ENCODE results near the gene KIF5A.
"Not testable (repeated sequence)": the region's sequence is repeated elsewhere in the genome, so short reads cannot be mapped to it uniquely, and the experiment has no call there.

GRCh38 chr12:57502311-57502969 is 47.4 kb upstream of the KIF5A start:
- TF ChIP-seq, protein P1, sequence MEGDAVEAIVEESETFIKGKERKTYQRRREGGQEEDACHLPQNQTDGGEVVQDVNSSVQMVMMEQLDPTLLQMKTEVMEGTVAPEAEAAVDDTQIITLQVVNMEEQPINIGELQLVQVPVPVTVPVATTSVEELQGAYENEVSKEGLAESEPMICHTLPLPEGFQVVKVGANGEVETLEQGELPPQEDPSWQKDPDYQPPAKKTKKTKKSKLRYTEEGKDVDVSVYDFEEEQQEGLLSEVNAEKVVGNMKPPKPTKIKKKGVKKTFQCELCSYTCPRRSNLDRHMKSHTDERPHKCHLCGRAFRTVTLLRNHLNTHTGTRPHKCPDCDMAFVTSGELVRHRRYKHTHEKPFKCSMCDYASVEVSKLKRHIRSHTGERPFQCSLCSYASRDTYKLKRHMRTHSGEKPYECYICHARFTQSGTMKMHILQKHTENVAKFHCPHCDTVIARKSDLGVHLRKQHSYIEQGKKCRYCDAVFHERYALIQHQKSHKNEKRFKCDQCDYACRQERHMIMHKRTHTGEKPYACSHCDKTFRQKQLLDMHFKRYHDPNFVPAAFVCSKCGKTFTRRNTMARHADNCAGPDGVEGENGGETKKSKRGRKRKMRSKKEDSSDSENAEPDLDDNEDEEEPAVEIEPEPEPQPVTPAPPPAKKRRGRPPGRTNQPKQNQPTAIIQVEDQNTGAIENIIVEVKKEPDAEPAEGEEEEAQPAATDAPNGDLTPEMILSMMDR (conservative IDR thresholded peaks at IDR 0.05 in 1 of 2, IDR thresholded peaks at IDR 0.05 in 1 of 2; ENCODE audit: extremely low read depth in 1 of 2, insufficient read depth in 1 of 2, low read depth in 1 of 2, low read length in 2 of 2), result not testable (repeated sequence)
- TF ChIP-seq EZH2 (IDR thresholded peaks at IDR 0.05; ENCODE audit: borderline replicate concordance, low read length), result not testable (repeated sequence)

Measured in mammary epithelial cell (primary cell).